A549 (cell line): ENCODE data around the gene NTNG1. TPM values are rescaled to one million over a fixed set of nuclear protein-coding genes. Genes with fewer than 3 reads are reported as not detected.

Experiments
- ATAC-seq, 2 experiments: fragments of 200-7000 bp in 1 of 2; fragments of >200 bp in 1 of 2; cut with Nextera tagmentation in 1 of 2; cut with Tn5 transposase in 1 of 2; 3 replicates each; pipeline versions ENCODE4 v1.8.0 to v1.9.1; 2018 to 2020; ENCODE audit warnings: mild to moderate bottlenecking in 1 of 2, moderate library complexity in 1 of 2
- CTCF ChIA-PET: fragments of 300-600 bp; sonication (Branson Sonifier 250); formaldehyde crosslinking; extraction: SDS; loops from one replicate; lab custom pipeline; 2021; ENCODE audit warnings: antibody characterized with exemption, inconsistent platforms; lab: Yijun Ruan, JAX
- POLR2A ChIA-PET: fragments of 350-600 bp; formaldehyde crosslinking; extraction: SDS; loops from one replicate; lab custom pipeline; 2021; ENCODE audit warnings: antibody characterized with exemption, inconsistent platforms; lab: Yijun Ruan, JAX
- DNase-seq, 2 experiments: peaks; one replicate each; pipeline versions ENCODE4 v3.0.0 to v3.0.0-alpha.2; 2011 to 2016; ENCODE audit warnings: low read depth in 1 of 2, low spot score in 1 of 2
- FAIRE-seq: peaks from 2 replicates; lab custom pipeline; 2011; peaks lifted over from hg19 to GRCh38; lab: Jason Lieb, UNC
- H3K27ac ChIP-seq, 2 experiments: fragments of >200 bp; sonication (Bioruptor Twin); formaldehyde crosslinking; 3 replicates each; pipeline ENCODE4 v1.5.1; 2016 to 2017
- H3K4me1 ChIP-seq: fragments of >200 bp; sonication (Bioruptor Twin); formaldehyde crosslinking; 3 replicates; pipeline ENCODE4 v1.6.1; 2016
- H3K4me2 ChIP-seq: fragments of >200 bp; sonication (Bioruptor Twin); formaldehyde crosslinking; 3 replicates; pipeline ENCODE4 v1.6.1; 2016
- H3K4me3 ChIP-seq: fragments of >200 bp; sonication (Bioruptor Twin); formaldehyde crosslinking; 3 replicates; pipeline ENCODE4 v1.5.1; 2016
- H3K9me3 ChIP-seq: fragments of >200 bp; sonication (Bioruptor Twin); formaldehyde crosslinking; 3 replicates; pipeline ENCODE4 v1.6.1; 2016
- BHLHE40 ChIP-seq: IDR thresholded peaks from 2 replicates; pipeline ENCODE4 v1.6.1; 2012; ENCODE audit warnings: low read depth, low read length, inconsistent platforms
- CEBPB ChIP-seq, 2 experiments: fragments of >200 bp in 1 of 2; sonication (Bioruptor Twin) in 1 of 2; formaldehyde crosslinking in 1 of 2; IDR thresholded peaks; 2 replicates each; pipeline ENCODE4 v1.6.1; 2012 to 2016
- CHD2 ChIP-seq: fragments of 150-350 bp; IDR thresholded peaks from 2 replicates; pipeline ENCODE4 v1.6.1; 2014; ENCODE audit warnings: low read length; ENCODE audit not compliant: partially characterized antibody
- CHD4 ChIP-seq: fragments of 200-600 bp; sonication (generic); IDR thresholded peaks from 2 replicates; pipeline ENCODE4 v1.6.1; 2016; ENCODE audit warnings: antibody characterized with exemption, mild to moderate bottlenecking, borderline replicate concordance
- EHF ChIP-seq: fragments of 250-450 bp; sonication (Bioruptor Pico); IDR thresholded peaks from 2 replicates; pipeline ENCODE4 v1.5.0; 2020; ENCODE audit warnings: mild to moderate bottlenecking
- EHMT2 ChIP-seq: fragments of 200-600 bp; sonication (generic); IDR thresholded peaks from 2 replicates; pipeline ENCODE4 v1.6.1; 2016; ENCODE audit warnings: antibody characterized with exemption, low read depth, mild to moderate bottlenecking, moderate library complexity
- ELK1 ChIP-seq: fragments of 150-350 bp; IDR thresholded peaks from 2 replicates; pipeline ENCODE4 v1.6.1; 2014; ENCODE audit warnings: low read depth, mild to moderate bottlenecking, low read length
- FOSB ChIP-seq: fragments of 250-450 bp; sonication (Bioruptor Pico); IDR thresholded peaks from 2 replicates; pipeline ENCODE4 v1.5.0; 2020; ENCODE audit warnings: mild to moderate bottlenecking, moderate library complexity
- FOSL2 ChIP-seq, 2 experiments: fragments of 450-650 bp in 1 of 2; fragments of >200 bp in 1 of 2; sonication (Bioruptor Twin) in 1 of 2; formaldehyde crosslinking; IDR thresholded peaks; 2 replicates each; pipeline versions ENCODE4 v1.5.0 to v1.6.1; 2016 to 2020; ENCODE audit warnings: mild to moderate bottlenecking in 1 of 2, moderate library complexity in 1 of 2
- FOXS1 ChIP-seq: fragments of 250-450 bp; sonication (Bioruptor Pico); IDR thresholded peaks from 2 replicates; pipeline ENCODE4 v1.5.0; 2020; ENCODE audit warnings: mild to moderate bottlenecking, moderate library complexity
- GATA3 ChIP-seq: IDR thresholded peaks from 2 replicates; pipeline ENCODE4 v1.6.1; 2012; ENCODE audit warnings: borderline replicate concordance
- HOXB13 ChIP-seq: fragments of 250-450 bp; sonication (Bioruptor Pico); IDR thresholded peaks from 2 replicates; pipeline ENCODE4 v1.5.0; 2020; ENCODE audit warnings: low read depth, mild to moderate bottlenecking, moderate library complexity
- HOXB5 ChIP-seq: fragments of 250-450 bp; sonication (Bioruptor Pico); IDR thresholded peaks from 2 replicates; pipeline ENCODE4 v1.5.0; 2020; ENCODE audit warnings: mild to moderate bottlenecking, moderate library complexity
- JUN ChIP-seq, 2 experiments: fragments of >200 bp; sonication (Bioruptor Twin); formaldehyde crosslinking; IDR thresholded peaks; 2 replicates in 1 of 2; 3 replicates in 1 of 2; pipeline ENCODE4 v1.6.1; 2016 to 2017
- KDM5A ChIP-seq: fragments of 200-600 bp; sonication (generic); IDR thresholded peaks from 2 replicates; pipeline ENCODE4 v1.6.1; 2016; ENCODE audit warnings: antibody characterized with exemption, mild to moderate bottlenecking
- MYC ChIP-seq: IDR thresholded peaks from 2 replicates; pipeline ENCODE4 v1.6.1; 2012; ENCODE audit warnings: mild to moderate bottlenecking, inconsistent platforms, low read length, improper control_type of control experiment, borderline replicate concordance
- NFE2L2 ChIP-seq: fragments of 150-350 bp; conservative IDR thresholded peaks from 2 replicates; pipeline ENCODE4 v1.6.1; 2014; ENCODE audit warnings: low read length
- NPAS2 ChIP-seq: fragments of 250-450 bp; sonication (Bioruptor Pico); IDR thresholded peaks from 2 replicates; pipeline ENCODE4 v1.8.0; 2022; ENCODE audit warnings: mild to moderate bottlenecking, moderate library complexity, borderline replicate concordance
- POLR2A ChIP-seq: IDR thresholded peaks from 2 replicates; pipeline ENCODE4 v1.6.1; 2012; ENCODE audit warnings: mild to moderate bottlenecking, low read length
- REST ChIP-seq: fragments of 200-600 bp; sonication (generic); IDR thresholded peaks from 2 replicates; pipeline ENCODE4 v1.6.1; 2016; ENCODE audit warnings: antibody characterized with exemption, mild to moderate bottlenecking, moderate library complexity
- SMC3 ChIP-seq: fragments of >200 bp; sonication (Bioruptor Twin); formaldehyde crosslinking; IDR thresholded peaks from 3 replicates; pipeline ENCODE4 v1.6.1; 2018; ENCODE audit warnings: inconsistent platforms
- TFCP2L1 ChIP-seq: fragments of 250-450 bp; sonication (Bioruptor Pico); IDR thresholded peaks from 2 replicates; pipeline ENCODE4 v1.5.0; 2021; ENCODE audit warnings: mild to moderate bottlenecking
- TP53 ChIP-seq: fragments of 250-450 bp; sonication (Bioruptor Pico); IDR thresholded peaks from 2 replicates; pipeline ENCODE4 v1.5.0; 2021; ENCODE audit warnings: mild to moderate bottlenecking, moderate library complexity
- ZC3H11A ChIP-seq: fragments of 450-650 bp; IDR thresholded peaks from 2 replicates; pipeline ENCODE4 v1.6.1; 2014; ENCODE audit warnings: antibody characterized with exemption, mild to moderate bottlenecking
- ZNF302 ChIP-seq: fragments of 250-450 bp; sonication (Bioruptor Pico); IDR thresholded peaks from 2 replicates; pipeline ENCODE4 v1.9.0; 2021; ENCODE audit warnings: inconsistent platforms, mild to moderate bottlenecking, moderate library complexity
- ZSCAN20 ChIP-seq: fragments of 250-450 bp; sonication (Bioruptor Pico); IDR thresholded peaks from 2 replicates; pipeline ENCODE4 v1.8.0; 2022; ENCODE audit warnings: mild to moderate bottlenecking, moderate library complexity
- WGBS: methylation state at CpG from one replicate; pipeline ENCODE4 v1.1.6; 2017; ENCODE audit errors: missing lambda C conversion rate; 5-methylcytosine and 5-hydroxymethylcytosine counted together
- polyA plus RNA-seq, 4 experiments: library from polyadenylated mRNA; depleted of rRNA in 3 of 4; stranded (reverse); fragments of >200 nt; fragmentation: RNase III in 1 of 4; extraction: RNeasy Plus Mini Kit Qiagen cat#74134 plus additional on column Dnase treatment in 1 of 4; gene quantifications; 2 replicates in 3 of 4; 3 replicates in 1 of 4; pipeline ENCODE4 v1.2.3, GENCODE V29; 2011 to 2017

The NTNG1 gene
- polyA plus RNA-seq, 2 of the 4 experiments (the other 2 are of a cell fraction), result not detected

- TF ChIP-seq FOSB (no peak), NPAS2 (CRISPR knock-in tag) (no peak), ELK1 (no peak), CEBPB (IDR thresholded peaks at IDR 0.05) (no peak), TP53 (CRISPR knock-in tag) (no peak), JUN (IDR thresholded peaks at IDR 0.05) (no peak), GATA3 (no peak), FOXS1 (CRISPR knock-in tag) (no peak), MYC (no peak)
- ATAC-seq, result no peak
- DNase-seq, result no peak
- Histone ChIP-seq H3K4me2 (no peak overlapping the region), H3K9me3 (no peaks in the 10 kb centered on the region), H3K4me3 (no peak overlapping the region), H3K4me1 (no peaks in the 10 kb centered on the region), H3K27ac (no peak overlapping the region)
- ChIA-PET POLR2A (no interaction called here), CTCF (interaction anchor here (1.2 to 1.3 kb wide), 2 partner anchors 10 to 712 kb away, joined by 3 read pairs; no protein-coding TSS in a partner anchor)
- FAIRE-seq, result no peak
- 0% methylated on average over 1 of the region's 1 CpG for WGBS
These were observed 8.6 kb upstream of the NTNG1 start for GRCh38 chr1:107132195-107132594.

- H3K27ac ChIP-seq, result no peak overlapping the region
- H3K9me3 ChIP-seq, result no peaks in the 10 kb centered on the region
- ChIA-PET CTCF (interaction anchor here (1.2 kb wide), 1 partner anchor 713 kb away, joined by 3 read pairs; no protein-coding TSS in a partner anchor), POLR2A (no interaction called here)
- H3K4me3 ChIP-seq, result no peak overlapping the region
- DNase-seq (no peak), FAIRE-seq (no peak), ATAC-seq (no peak)
- H3K4me2 ChIP-seq, result no peak overlapping the region
- 0% methylated on average over 1 of the region's 1 CpG for WGBS
- TF ChIP-seq HOXB13 (CRISPR knock-in tag) (no peak), NFE2L2 (no peak), FOSL2 (IDR thresholded peaks at IDR 0.05) (no peak), FOSL2 (CRISPR knock-in tag; IDR thresholded peaks at IDR 0.05) (no peak)
- H3K4me1 ChIP-seq, result no peaks in the 10 kb centered on the region
These were observed 8.1 kb upstream of the NTNG1 start for GRCh38 chr1:107132780-107133179.

- Histone ChIP-seq H3K4me3 (no peak overlapping the region), H3K27ac (no peak overlapping the region), H3K4me2 (no peak overlapping the region), H3K9me3 (no peaks in the 10 kb centered on the region), H3K4me1 (no peaks in the 10 kb centered on the region)
- DNase-seq, result no peak
- ChIA-PET CTCF (no interaction called here), POLR2A (no interaction called here)
- no peak for ATAC-seq
- no peak for FAIRE-seq
- no peak for TF ChIP-seq TFCP2L1 (CRISPR knock-in tag)
- peak; percentile 81 for TF ChIP-seq REST
- TF ChIP-seq, all 56 proteins: peak for 1
- WGBS, result 8% methylated on average over 3 of the region's 3 CpGs
These were observed 5.4 kb upstream of the NTNG1 start for GRCh38 chr1:107135463-107135862.

- H3K27ac ChIP-seq, result no peak overlapping the region
- H3K4me1 ChIP-seq, result peaks cover 3% of the 10 kb centered on the region; the same call in 1 of the 3 replicates
- no peak overlapping the region for H3K4me2 ChIP-seq
- no peak for TF ChIP-seq SMC3
- TF ChIP-seq HOXB5 (CRISPR knock-in tag), result no peak
- TF ChIP-seq EHF, result no peak
- no peak for TF ChIP-seq KDM5A
- TF ChIP-seq FOSL2 (IDR thresholded peaks at IDR 0.05), result no peak
- no peak for TF ChIP-seq FOSL2 (CRISPR knock-in tag; IDR thresholded peaks at IDR 0.05)
- TF ChIP-seq CHD4, result no peak
- TF ChIP-seq BHLHE40, result no peak
- no peak for TF ChIP-seq POLR2A
- TF ChIP-seq CHD2, result no peak
- no peak for TF ChIP-seq NFE2L2
- no peak for TF ChIP-seq JUN (IDR thresholded peaks at IDR 0.05)
- TF ChIP-seq ZSCAN20 (CRISPR knock-in tag), result no peak
- no peak for TF ChIP-seq FOSB
- TF ChIP-seq ZC3H11A, result no peak
- TF ChIP-seq EHMT2, result no peak
- TF ChIP-seq ZNF302 (CRISPR knock-in tag), result no peak
- TF ChIP-seq, all 56 proteins: peak for 0
- Histone ChIP-seq H3K4me3 (no peak overlapping the region), H3K9me3 (no peaks in the 10 kb centered on the region)
- CTCF ChIA-PET, result no interaction called here
- DNase-seq, result no peak
- no peak for FAIRE-seq
- ATAC-seq, result no peak
- POLR2A ChIA-PET, result no interaction called here
These were observed 2.7 kb upstream of the NTNG1 start for GRCh38 chr1:107138166-107138565.
